ENCODE measurements around the gene ATP6V0A1.

Gene ATP6V0A1

DNA sequence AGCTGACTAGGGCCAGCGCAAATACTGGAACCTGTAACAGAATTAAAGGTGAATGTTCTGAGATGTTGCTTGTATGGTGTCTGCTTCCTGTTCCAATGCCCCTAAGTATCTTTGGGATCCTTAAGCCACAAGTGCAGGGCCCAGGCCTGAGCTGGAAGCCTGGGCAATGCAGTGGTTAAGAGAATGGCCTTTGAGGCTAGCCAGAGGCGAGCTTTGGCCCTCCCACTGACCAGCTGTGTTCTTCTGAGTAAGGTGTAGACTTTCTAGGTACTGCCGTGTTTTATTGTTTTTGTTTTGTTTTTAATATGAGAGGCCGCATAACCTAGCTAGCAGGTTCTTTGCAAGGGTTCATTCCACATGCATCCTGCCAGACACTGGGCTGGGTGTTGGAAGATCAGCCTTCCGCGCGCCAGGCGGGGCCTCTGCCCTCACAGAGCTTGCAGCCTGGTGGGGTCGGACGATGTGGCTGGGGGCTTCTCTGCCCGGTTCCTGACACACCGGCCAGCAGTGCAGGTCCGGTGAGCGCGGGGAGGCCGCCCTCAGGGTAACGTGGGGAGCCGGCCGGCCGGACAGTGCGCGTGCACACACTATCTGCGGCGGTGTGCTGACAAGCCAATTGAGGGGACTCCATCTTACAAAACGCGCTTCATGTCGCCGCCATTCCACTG, 107.7 kb downstream of the ATP6V0A1 start:
- ATAC-seq: no peak; the same call in 2 of the 3 replicates
- TF ChIP-seq ZNF8 (CRISPR knock-in tag; IDR thresholded peaks at IDR 0.05): no peak
- TF ChIP-seq CREB5 (CRISPR knock-in tag; IDR thresholded peaks at IDR 0.05; ENCODE audit: low read depth): no peak
- TF ChIP-seq, protein P1, sequence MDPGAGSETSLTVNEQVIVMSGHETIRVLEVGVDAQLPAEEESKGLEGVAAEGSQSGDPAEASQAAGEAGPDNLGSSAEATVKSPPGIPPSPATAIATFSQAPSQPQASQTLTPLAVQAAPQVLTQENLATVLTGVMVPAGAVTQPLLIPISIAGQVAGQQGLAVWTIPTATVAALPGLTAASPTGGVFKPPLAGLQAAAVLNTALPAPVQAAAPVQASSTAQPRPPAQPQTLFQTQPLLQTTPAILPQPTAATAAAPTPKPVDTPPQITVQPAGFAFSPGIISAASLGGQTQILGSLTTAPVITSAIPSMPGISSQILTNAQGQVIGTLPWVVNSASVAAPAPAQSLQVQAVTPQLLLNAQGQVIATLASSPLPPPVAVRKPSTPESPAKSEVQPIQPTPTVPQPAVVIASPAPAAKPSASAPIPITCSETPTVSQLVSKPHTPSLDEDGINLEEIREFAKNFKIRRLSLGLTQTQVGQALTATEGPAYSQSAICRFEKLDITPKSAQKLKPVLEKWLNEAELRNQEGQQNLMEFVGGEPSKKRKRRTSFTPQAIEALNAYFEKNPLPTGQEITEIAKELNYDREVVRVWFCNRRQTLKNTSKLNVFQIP (CRISPR knock-in tag; IDR thresholded peaks at IDR 0.05; ENCODE audit: borderline replicate concordance, low read depth): no peak
- TF ChIP-seq GLIS3 (CRISPR knock-in tag; IDR thresholded peaks at IDR 0.05): no peak
- TF ChIP-seq SNAI2 (CRISPR knock-in tag; IDR thresholded peaks at IDR 0.05): no peak

- peak; percentile 78 for ATAC-seq
- TF ChIP-seq TCF4 (CRISPR knock-in tag; IDR thresholded peaks at IDR 0.05; ENCODE audit: borderline replicate concordance) (no peak), ZNF565 (CRISPR knock-in tag; conservative IDR thresholded peaks at IDR 0.05; ENCODE audit: low read depth) (no peak), ESRRG (CRISPR knock-in tag; IDR thresholded peaks at IDR 0.05) (no peak), ARNTL (CRISPR knock-in tag; IDR thresholded peaks at IDR 0.05; ENCODE audit: borderline replicate concordance, low read depth) (no peak), PATZ1 (CRISPR knock-in tag; IDR thresholded peaks at IDR 0.05; ENCODE audit: borderline replicate concordance) (no peak), ZC3H10 (CRISPR knock-in tag; IDR thresholded peaks at IDR 0.05) (no peak), ZFP30 (CRISPR knock-in tag; IDR thresholded peaks at IDR 0.05) (no peak), ZNF70 (CRISPR knock-in tag; IDR thresholded peaks at IDR 0.05) (no peak), RARB (CRISPR knock-in tag; IDR thresholded peaks at IDR 0.05) (no peak), ZNF8 (CRISPR knock-in tag; IDR thresholded peaks at IDR 0.05) (no peak)
- TF ChIP-seq, protein P1 (CRISPR knock-in tag; IDR thresholded peaks at IDR 0.05; ENCODE audit: borderline replicate concordance, low read depth): no peak
Observed at GRCh38 chr17:42566883-42567573, 108.3 kb downstream of the ATP6V0A1 start, which contains the start of gene MLX. TSS of gene MLX (plus strand) at chr17:42567100. CDS start at chr17:42567125, 25 bp downstream.

GRCh38 chr17:42568341-42569111, 109.8 kb downstream of the ATP6V0A1 start:
- TF ChIP-seq PPARA (CRISPR knock-in tag; IDR thresholded peaks at IDR 0.05; ENCODE audit: borderline replicate concordance): no peak
- TF ChIP-seq PATZ1 (CRISPR knock-in tag; IDR thresholded peaks at IDR 0.05; ENCODE audit: borderline replicate concordance): no peak
- no peak for ATAC-seq

Data from SK-N-SH treated with all-trans-retinoic acid at 6 μM for 48 hours (cell line).